ENCODE results near the gene DPP10.
"Not testable (repeated sequence)": the region's sequence is repeated elsewhere in the genome, so short reads cannot be mapped to it uniquely, and the experiment has no call there.

DPP10 gene

DNA sequence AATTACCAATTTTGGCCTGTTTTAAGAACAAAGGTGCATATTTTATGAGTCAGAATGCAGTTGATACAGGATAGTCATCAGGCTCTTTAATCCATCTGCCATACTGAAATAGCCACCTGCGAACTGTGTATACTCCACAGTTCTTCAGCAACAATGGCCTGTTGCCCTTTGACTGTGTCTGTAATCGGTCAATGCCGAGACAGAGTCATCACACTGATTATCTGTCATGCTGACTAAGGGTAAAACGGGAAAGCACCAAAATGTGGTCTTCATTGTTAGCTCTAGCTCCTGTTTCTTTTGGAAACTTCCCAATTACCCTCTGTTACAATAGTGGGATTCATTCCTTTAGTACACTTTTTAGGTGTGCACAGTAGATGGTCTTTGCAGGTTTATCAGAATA, 871.7 kb downstream of the DPP10 start:
- DNase-seq: no peak

GRCh38 chr2:115327061-115327460, 884.6 kb downstream of the DPP10 start:
- DNase-seq: no peak

- no peak for DNase-seq
Observed at GRCh38 chr2:115359550-115359949, 917.1 kb downstream of the DPP10 start.

- no peak for DNase-seq
Observed at GRCh38 chr2:115364093-115364492, 921.7 kb downstream of the DPP10 start.

GRCh38 chr2:115369400-115369799, 927.0 kb downstream of the DPP10 start:
- no peak for DNase-seq

DNA sequence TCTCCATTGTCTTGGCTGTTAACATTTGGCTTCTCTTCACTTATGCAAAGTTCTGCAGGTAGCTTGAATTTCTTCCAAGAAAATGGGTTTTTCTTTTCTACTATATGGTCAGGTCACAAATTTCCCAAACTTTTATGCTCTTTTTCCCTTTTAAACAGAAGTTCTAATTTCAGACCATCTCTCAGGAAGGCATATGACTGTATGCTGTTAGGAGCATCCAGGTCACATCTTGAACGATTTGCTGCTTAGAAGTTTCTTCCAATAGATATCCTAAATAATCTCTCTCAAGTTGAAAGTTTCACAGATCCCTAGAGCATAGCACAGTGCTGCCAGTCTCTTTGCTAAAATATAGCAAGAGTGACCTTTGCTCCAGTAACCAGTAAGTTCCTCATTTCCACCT, 932.5 kb downstream of the DPP10 start:
- no peak for DNase-seq

DNA sequence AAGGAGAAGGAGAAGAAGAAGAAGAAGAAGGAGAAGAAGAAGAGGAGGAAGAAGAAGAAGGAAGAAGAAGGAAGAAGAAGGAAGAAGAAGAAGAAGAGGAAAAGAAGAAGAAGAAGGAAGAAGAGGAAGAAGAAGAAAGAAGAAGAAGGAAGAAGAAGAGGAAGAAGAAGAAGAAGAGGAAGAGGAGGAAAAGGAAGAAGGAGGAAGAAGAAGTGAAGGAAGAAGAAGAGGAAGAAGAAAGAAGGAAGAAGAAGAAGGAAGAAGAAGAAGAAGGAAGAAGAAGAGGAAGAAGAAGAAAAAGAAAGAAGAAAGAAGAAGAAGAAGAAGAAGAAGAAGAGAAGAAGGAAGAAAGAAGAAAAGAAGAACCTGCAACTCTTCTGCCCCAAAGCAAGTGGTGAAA, 942.0 kb downstream of the DPP10 start:
- no peak for DNase-seq

DNA sequence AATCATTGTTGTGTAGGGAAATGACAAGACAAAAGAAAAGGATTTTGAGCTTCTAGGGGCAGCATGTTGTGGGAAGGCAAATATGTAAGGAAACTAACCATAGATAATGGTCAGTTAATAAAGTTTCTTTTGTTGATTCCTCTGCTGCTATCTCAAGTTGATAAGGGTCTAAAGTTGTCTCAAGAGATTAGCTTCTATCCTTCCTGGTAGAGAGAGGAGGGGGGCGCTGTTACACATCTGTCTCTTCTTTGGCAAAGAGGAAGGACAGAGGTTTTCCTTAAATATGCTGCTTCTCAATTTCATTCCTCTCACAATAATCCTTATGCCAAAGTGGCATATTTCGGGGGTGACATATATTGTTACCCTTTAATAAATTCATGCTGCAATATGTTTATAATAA, 944.0 kb downstream of the DPP10 start:
- DNase-seq: no peak

GRCh38 chr2:115389024-115389423, 946.6 kb downstream of the DPP10 start:
- DNase-seq: no peak

- DNase-seq: no peak
Observed at GRCh38 chr2:115389898-115390565, 947.6 kb downstream of the DPP10 start.

DNA sequence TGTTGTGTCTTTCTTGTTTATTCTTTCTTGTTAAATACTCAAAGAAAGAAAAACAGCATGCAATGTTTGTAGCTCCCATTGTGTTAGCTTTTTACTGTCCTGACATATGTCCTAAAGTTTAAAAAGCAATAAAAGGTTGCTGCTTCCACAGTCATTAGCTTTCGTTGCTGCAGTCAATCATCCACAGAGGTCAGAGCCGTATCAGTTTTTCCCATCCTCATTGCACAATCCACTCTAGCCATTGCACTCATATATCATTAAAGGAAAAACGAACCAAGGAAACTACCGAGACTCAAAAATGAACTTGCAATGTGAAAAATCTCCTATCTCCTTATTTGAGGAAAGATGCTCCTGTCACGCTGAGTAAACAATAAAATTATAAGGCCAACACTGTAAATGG, 954.1 kb downstream of the DPP10 start:
- no peak for DNase-seq

- no peak for DNase-seq
Observed at GRCh38 chr2:115400940-115401339, 958.5 kb downstream of the DPP10 start.

DNA sequence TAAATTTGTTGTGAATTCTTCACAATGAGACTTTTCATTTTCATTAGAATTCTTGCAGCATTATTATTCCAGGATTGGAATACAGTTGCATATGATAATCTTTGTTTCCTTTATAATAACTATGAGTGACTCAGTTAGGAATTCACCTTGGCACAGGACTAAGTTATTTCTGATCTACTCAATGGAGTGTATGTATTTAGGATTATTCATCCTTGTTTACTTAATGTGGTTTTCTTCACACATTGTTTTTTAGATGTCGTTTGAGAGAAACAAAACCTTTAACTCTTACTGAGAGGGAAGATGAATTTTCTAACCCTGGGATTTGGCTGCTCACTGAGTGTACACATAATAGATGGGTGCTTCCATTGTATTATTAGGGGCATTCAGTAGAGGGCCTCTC, 970.1 kb downstream of the DPP10 start:
- DNase-seq: no peak

DNA sequence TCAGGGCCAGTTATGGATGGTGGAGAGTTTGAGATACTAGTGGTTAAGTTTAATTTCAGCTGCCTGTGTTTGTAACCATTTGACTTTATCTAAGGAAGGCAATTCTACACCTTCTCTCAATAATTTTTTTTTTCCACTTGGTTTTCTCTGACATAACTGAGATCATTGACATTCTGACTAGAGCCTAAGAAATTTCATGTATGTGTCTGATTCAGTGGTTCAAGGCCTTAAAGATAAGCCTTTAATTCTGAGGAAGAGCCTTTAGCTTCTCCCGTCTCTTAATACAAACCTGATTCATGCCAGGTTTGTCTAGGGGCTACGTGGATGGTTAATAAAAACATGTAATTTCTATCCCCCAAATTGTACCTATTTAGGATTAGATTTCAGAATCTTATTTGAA, 971.4 kb downstream of the DPP10 start:
- DNase-seq: no peak

DNA sequence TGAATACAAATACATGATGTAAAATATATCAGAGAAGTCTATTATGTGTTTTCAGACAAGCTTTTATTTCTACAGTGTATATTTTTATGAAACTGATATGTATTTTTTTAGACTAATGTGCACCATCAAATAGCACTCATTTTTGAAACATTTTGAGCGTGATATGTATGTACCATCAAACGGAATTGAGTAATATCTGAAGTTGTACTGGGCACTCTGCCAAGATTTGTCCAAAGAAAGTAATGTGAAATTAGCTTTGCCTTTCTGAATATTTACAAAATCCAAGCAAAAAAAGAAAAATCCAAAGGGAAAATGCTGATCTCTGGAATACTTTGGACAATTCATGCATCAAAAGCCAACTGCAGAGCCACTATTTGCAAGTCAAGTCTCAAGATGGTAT, 972.0 kb downstream of the DPP10 start:
- DNase-seq: no peak

- DNase-seq: no peak
Observed at GRCh38 chr2:115422004-115422634, 979.7 kb downstream of the DPP10 start.

GRCh38 chr2:115427436-115427835, 985.0 kb downstream of the DPP10 start:
- no peak for DNase-seq

GRCh38 chr2:115440746-115441145, 998.3 kb downstream of the DPP10 start:
- DNase-seq: not testable (repeated sequence)

- no peak for DNase-seq
Observed at GRCh38 chr2:115443539-115444185, 1001.2 kb downstream of the DPP10 start.

DNA sequence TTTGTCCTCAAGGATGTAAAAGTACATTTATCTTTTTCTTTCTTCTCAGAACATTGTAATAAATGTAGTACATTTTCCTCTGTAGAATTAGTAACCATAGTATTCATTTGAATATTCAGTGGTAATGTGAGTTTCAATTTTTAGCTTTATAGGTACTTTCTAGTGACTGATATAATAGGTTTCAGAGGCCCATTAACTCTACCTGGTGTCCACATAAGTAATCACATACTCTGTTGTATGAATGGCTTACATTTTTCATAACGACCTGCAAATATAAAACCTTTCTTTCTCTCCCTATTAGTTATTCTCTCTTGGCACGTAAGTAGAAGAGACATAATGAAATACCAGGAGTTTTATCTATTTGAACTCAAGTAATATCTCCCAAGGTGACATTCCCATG, 1017.6 kb downstream of the DPP10 start:
- DNase-seq: no peak

DNA sequence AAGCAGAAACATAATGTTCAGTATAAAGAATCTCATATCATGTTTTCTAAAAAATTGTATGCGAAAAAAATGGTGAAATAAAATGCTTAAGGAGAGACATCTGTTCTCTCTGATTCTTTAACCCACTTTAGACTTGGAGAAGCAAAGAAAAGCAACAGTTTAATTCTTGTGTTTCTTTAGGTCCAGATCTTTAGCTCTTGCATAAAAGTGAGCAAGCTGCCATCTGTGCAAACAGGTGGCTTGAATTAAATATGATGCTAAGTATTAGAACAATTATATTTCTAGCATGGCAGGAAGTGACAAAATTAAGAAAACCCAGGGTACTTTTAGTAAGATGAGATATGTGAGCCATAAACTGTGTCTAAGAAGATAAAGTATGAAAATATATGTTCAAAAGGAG, 1038.3 kb downstream of the DPP10 start:
- DNase-seq: no peak

DNA sequence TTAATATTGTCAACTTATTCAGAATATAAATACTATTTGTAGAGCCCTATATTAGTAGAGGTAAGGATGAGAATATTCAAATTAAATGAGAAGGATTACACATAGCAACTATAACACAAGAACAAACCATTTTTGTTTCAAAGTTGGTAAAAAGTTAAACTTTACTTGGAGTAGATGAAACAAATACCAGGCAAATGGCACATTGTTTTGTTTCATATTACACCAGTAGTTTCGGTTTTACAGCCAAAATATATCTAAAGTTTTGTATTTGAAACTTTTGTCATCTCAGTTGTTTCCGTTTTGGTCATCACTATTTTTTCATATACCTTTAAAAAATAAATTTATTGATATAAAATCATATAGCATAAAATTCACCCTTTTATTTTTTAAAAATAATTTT, 1039.4 kb downstream of the DPP10 start:
- no peak for DNase-seq

- DNase-seq: no peak
Observed at GRCh38 chr2:115483666-115484065, 1041.2 kb downstream of the DPP10 start.

DNA sequence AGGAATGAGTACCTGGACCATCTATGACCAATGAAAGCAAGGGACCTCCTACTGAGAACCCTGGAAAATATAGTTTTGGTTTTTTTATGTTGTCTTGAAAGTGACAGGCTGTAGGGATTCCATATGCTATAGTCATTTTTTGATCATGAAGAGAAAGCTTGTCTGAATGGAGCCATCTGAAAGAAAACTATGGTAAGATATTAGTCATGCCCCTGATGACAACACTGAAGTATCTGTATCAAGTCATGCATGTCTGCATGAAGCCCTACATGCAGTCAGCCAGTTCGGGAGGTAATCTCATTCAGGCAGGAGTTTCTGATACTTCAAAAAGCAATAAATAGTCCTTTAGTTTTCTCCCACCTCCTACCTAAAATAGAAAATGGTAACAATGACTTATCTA, 1042.0 kb downstream of the DPP10 start:
- no peak for DNase-seq

DNA sequence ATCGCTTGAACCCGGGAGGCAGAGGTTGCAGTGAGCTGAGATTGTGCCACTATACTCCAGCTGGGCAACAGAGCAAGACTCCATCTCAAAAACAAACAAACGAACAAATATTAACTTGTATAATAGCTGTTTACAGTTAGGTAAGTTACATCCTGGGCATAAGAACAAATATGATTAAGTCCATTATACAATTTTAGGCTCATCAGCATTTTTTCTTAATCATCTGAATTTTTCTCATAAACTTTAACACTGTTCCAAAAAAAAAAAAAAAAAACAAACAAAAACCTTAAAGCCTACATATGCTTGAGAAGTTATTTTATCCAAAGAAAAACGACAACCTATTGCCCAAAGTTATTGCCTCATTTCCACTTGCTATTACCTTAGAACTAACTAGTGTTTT, 1042.5 kb downstream of the DPP10 start:
- no peak for DNase-seq
